NCI-H187 treated with DMSO at 0.1 percent for 48 hours (cell line): ENCODE measurements around the gene COMMD4.
A peak's percentile ranks its signal among the peaks of the same experiment; 100 is the strongest.
"Not testable (repeated sequence)": the region's sequence is repeated elsewhere in the genome, so short reads cannot be mapped to it uniquely, and the experiment has no call there.

Experiments used
- DNase-seq: peaks from one replicate; lab custom pipeline; 2025; lab: John Stamatoyannopoulos, UW

COMMD4 gene

GRCh38 chr15:75335705-75336355, at the start of gene COMMD4:
COMMD4 (plus strand) TSS chr15:75336063; CDS start chr15:75336090, 27 bp downstream.
- peak; percentile 8 for DNase-seq

GRCh38 chr15:75293660-75294059, 42.2 kb upstream of the COMMD4 start:
- not testable (repeated sequence) for DNase-seq

GRCh38 chr15:75298541-75299310, 37.1 kb upstream of the COMMD4 start:
- not testable (repeated sequence) for DNase-seq

- DNase-seq = not testable (repeated sequence)
These were observed 36.6 kb upstream of the COMMD4 start for GRCh38 chr15:75299311-75299688.

- not testable (repeated sequence) for DNase-seq
These were observed 35.8 kb upstream of the COMMD4 start for GRCh38 chr15:75300026-75300425.

GRCh38 chr15:75302318-75302717, 33.5 kb upstream of the COMMD4 start:
- DNase-seq = no peak

- DNase-seq = not testable (repeated sequence)
These were observed 33.1 kb upstream of the COMMD4 start for GRCh38 chr15:75302753-75303152.

- DNase-seq = no peak
These were observed 29.7 kb upstream of the COMMD4 start for GRCh38 chr15:75306188-75306587.

- no peak for DNase-seq
These were observed 28.0 kb upstream of the COMMD4 start for GRCh38 chr15:75307778-75308390.

- DNase-seq = no peak
These were observed 26.2 kb upstream of the COMMD4 start for GRCh38 chr15:75309711-75310110.

- DNase-seq = not testable (repeated sequence)
These were observed 23.3 kb upstream of the COMMD4 start for GRCh38 chr15:75312548-75312947.

- no peak for DNase-seq
These were observed 22.6 kb upstream of the COMMD4 start for GRCh38 chr15:75313116-75313845.

- DNase-seq = no peak
These were observed 21.1 kb upstream of the COMMD4 start for GRCh38 chr15:75314552-75315290.

GRCh38 chr15:75319231-75319897, 16.5 kb upstream of the COMMD4 start:
- not testable (repeated sequence) for DNase-seq

- DNase-seq = no peak
These were observed 14.2 kb upstream of the COMMD4 start for GRCh38 chr15:75321711-75322110.

GRCh38 chr15:75325922-75326321, 9.9 kb upstream of the COMMD4 start:
- DNase-seq = no peak

GRCh38 chr15:75327005-75327404, 8.9 kb upstream of the COMMD4 start:
- no peak for DNase-seq

GRCh38 chr15:75327491-75327890, 8.4 kb upstream of the COMMD4 start:
- no peak for DNase-seq

GRCh38 chr15:75328493-75329314, 7.2 kb upstream of the COMMD4 start:
- DNase-seq = no peak

GRCh38 chr15:75329571-75329970, 6.3 kb upstream of the COMMD4 start:
- no peak for DNase-seq
